GM18907 (cell line): Measurements from ENCODE around the gene COG3.
A peak's percentile ranks its signal among the peaks of the same experiment; 100 is the strongest.

ENCODE experiments used
- ATAC-seq: cut with Tn5 transposase; IDR thresholded peaks from one replicate; pipeline ENCODE4 v1.9.1; 2021; ENCODE audit warnings: mild to moderate bottlenecking, moderate library complexity; ENCODE audit not compliant: unreplicated experiment

Gene COG3

DNA sequence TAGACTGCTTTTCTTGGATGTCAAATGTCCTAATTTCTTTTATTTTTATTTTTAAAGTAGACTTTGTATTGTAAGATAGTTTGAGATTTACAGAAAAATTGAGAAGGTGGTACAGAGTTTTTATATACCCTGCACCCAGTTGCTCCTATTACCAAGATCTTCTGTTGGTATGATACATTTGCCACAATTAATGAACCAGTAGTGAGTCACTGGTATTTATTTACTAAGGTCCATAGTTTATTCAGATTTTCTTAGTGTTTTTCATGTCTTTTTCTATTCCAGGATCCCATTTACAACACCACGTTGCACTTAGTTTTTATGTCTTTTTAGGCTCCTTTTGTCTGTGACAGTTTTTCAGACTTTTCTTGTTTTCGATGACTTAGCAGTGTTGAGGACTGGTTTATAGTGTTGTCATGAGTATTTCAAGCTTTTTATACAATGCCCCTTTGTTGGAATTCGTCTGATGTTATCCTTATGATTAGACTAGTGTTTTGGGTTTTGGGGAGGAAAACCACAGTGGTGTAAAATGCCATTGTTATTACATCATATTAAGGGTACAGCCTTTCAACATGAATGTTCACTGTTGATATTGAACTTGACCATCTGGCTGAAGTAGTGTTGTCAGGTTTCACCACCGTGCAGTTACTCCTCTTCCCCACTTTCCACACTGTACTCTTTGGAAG, 35.9 kb downstream of the COG3 start:
- ATAC-seq, result no peak

DNA sequence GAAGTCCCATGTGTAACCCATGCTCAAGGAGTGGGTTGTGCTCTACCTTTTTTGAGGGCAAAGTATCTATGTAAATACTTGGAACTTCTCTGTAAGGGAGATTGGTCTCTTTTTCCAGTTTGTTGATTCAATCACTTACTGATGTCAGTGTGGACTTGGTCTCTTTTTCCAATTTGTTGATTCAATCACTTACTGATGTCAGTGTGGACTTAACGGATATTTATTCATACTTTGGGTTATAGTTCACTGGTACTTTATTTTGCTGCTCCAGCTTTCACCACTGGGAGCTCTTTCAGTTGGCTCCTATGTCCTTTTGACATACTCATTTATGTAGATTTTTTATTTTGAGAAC, 36.4 kb downstream of the COG3 start:
- no peak for ATAC-seq

DNA sequence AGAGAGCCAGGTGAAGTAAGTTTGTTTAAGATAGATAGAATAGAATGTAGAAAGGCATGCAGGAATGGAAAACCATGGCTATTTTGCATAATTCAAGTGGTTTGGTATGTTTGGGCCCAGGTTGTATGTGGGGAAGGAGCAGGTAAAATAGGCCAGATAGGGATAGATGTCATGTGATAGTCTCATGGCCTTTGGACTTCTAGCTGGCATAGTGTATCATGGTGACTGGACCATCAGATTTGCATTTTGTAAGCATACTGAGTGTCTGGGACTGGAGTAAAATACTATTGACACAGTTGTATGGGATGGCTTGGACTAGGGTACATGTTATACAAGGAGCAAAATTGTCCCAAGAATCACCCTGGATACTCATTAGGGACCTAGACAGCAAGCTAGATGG, 38.9 kb downstream of the COG3 start:
- ATAC-seq, result no peak

- no peak for ATAC-seq
These were observed 42.1 kb downstream of the COG3 start for GRCh38 chr13:45506811-45507210.

GRCh38 chr13:45508776-45509175, 44.0 kb downstream of the COG3 start:
- no peak for ATAC-seq

- no peak for ATAC-seq
These were observed 45.9 kb downstream of the COG3 start for GRCh38 chr13:45510672-45511071.

DNA sequence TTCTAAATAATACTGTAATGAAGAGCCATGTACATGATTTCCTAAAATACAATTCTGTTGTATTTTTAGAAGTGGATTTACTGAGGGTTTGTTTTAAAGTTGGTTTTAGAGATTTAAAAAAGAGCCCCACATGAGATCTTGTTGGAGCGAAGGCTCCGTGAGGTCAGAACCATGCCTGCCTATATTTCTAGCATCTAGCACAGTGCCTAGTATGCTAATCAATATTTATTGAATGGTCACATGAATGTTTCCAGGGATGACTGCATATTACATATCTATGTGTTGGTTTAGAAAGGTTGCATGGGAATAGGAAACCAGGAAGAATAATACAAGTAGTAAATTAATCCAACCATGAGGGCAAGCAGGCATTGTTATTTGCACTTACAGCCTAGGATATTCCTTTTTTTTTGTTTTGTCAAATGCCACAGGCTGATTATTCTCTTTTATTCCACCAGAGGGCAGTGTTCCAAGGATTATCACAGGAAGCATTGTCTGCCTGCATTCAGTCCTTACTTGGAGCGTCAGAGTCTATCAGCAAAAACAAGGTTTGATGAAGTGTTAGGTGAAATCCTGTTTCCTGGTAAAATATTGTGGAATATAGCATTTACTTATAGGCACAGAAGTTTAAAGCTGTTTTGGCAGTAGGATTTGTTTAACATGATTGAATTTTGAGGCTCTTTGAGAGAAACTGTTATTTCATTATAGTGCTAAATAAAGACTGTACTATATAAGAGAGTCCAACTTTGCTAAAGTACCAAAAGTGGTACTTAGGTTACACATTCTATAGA, 46.8 kb downstream of the COG3 start:
- peak; percentile 60 for ATAC-seq

DNA sequence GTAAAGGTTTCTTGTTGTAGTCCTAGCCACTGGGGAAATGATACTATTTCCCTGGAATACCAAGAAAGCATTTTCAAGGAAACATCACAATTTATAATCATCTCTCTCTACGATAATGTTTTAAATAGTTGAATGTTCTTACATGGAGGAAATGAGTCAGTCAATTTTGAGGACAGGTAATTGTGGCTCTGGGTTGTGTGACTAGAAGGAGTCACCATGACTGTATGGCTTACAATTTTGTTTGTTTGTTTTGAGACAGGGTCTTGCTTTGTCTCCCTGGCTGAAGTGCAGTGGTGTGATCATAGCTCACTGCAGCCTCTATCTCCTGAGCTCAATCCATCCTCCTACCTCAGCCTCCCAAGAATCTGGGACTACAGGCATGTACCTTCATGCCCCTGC, 47.4 kb downstream of the COG3 start:
- no peak for ATAC-seq

DNA sequence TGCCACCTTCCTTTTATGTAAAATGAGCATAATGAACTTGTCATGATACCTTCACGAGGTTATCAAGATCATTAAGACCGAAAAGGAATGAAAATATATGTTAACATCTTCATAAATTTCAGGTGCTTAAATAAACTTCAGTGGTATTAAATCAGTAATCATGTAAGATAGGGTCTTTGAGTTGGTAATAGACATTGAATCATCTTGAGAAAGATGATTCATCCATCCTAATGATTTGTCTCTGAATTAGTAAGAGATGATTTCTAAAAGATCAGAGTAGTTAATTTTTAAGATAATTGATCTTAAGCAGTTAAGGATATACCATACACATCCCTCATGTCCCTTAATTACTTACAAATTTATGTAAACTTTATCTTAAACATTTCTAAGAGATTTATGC, 52.0 kb downstream of the COG3 start:
- ATAC-seq, result no peak

DNA sequence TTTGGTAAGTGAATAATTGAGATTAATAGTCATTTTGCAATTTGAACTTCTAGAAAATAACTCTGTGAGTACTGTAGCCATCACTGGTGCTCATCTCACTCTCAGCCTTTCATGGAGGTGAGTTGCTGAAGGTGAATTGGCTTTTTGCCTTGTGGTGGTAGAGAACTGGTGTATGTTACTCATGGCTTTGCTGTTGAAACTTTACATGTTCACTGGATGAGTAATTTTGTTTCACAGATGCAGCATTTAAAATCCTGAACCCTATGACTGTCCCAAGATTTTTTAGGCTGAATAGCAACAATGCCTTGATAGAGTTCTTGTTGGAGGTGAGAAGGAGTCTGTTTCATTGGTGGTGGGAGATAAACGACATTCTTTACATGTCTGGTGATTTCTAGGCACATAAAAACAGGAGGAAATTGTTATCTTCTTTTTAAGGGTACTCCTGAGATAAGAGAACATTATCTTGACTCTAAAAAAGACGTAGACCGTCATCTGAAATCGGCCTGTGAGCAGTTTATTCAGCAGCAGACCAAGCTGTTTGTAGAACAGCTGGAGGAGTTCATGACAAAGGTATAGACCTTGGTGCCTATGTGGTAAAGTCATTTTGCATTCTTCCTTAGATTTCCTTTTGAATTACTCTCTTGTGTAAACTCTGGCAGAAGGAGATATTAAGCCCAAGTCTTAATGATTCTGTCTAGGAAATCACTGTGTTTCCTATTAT, 53.9 kb downstream of the COG3 start:
- ATAC-seq, result no peak

- no peak for ATAC-seq
These were observed 54.8 kb downstream of the COG3 start for GRCh38 chr13:45519493-45519892.

- no peak for ATAC-seq
These were observed 56.6 kb downstream of the COG3 start for GRCh38 chr13:45521297-45521696.

DNA sequence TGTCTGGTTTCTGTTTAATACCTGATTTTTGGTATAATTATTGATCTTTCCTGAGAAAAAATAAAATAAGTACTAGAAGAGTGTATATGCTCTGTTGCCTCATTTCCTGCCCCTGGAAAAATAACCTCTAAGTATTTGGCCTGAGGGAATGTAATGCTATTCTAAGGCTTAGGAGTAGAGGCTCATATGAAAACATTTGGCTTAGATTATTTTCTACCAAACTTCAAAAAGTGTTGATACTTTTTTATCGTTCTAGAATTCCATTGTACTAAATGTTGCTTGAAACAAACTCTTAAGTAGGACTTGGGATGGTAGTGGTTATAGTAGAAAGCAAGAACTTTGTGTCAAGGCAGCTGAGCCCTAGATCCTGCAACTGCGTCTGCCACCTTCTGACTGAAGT, 57.8 kb downstream of the COG3 start:
- ATAC-seq, result no peak

DNA sequence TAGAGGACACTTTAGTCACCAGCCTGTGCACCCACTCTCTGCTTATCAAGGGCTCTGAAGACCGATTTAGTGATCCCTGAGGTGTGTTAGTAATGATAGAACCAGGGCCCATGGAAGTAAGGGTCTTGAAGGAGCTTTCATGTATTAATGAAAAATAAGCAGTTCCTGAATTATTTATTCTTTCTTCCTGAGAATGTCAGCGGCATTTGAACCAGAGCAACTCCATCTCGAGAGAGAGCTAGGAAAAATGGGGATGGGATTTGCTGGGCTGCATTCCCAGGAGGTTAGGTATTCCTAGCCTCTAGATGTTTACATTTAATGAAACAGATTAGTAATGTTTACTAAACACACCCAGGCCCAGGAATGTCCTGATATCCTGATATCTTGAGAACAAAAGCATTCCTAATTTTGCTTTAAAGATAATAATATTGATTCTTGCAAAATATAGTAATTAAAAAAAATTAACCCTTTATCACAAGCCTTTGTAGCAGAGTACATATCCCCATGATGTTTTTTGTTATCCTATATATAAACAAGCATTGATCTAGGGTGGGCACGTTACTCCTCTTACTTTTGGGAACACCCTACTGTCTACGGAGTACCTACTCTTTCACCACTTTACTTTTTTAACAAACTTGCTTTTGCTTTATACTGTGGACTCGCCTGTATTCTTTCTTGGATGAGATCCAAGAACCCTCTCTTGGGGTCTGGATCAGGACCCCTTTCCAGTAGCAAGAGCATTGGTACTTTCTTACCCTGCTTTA, 63.1 kb downstream of the COG3 start:
- ATAC-seq, result no peak

- no peak for ATAC-seq
These were observed 65.0 kb downstream of the COG3 start for GRCh38 chr13:45529758-45530157.

GRCh38 chr13:45534604-45535003, 69.9 kb downstream of the COG3 start:
- no peak for ATAC-seq

- no peak for ATAC-seq
These were observed 71.5 kb downstream of the COG3 start for GRCh38 chr13:45536224-45536623.

- no peak for ATAC-seq
These were observed 72.8 kb downstream of the COG3 start for GRCh38 chr13:45537516-45537915.

DNA sequence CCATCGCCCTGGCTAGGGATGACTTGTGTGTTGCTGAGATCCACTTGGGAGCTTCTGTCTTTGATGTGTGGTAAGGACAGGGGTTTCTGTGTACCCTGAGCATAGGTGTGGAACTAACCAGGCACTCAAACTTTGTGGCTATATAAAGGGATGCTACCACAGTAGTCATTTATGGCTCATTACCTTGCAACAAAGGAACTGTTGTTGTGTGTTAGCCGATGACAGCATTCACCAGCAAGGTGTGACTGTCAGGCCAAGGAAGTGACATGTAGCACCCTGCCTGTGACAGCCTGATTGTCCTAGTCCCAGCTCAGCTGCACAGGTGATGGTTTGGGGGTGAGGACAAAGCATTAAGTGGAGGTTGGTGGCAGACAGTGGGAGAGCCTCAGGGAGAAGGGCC, 73.6 kb downstream of the COG3 start:
- no peak for ATAC-seq

- no peak for ATAC-seq
These were observed 75.5 kb downstream of the COG3 start for GRCh38 chr13:45540195-45540594.

DNA sequence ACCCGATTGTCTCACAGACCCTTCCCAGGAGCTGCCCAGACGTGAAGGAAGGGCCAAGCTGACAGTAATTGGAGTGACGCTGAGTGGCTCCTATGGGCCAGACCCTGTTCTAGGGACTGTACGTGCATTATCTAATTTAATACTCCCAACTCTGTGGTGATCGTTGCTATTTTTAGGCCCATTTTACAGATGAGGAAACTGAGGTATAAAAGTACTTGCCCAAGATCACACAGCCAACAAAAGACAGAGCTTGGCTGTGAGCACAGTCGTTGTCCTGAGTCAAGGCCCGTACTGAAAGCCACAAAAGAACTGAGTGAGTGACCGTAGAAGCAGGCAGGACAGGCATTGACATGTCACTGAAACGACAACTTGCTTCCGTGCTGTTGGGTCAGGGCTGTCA, 76.1 kb downstream of the COG3 start:
- no peak for ATAC-seq
